GM21528 (cell line): ENCODE measurements around the gene CEP97.
"Not testable (repeated sequence)": the region's sequence is repeated elsewhere in the genome, so short reads cannot be mapped to it uniquely, and the experiment has no call there.

Source experiments
- ATAC-seq: cut with Tn5 transposase; IDR thresholded peaks from one replicate; pipeline ENCODE4 v1.9.1; 2021; ENCODE audit warnings: mild to moderate bottlenecking, moderate library complexity; ENCODE audit not compliant: unreplicated experiment, low FRiP score

CEP97 gene

DNA sequence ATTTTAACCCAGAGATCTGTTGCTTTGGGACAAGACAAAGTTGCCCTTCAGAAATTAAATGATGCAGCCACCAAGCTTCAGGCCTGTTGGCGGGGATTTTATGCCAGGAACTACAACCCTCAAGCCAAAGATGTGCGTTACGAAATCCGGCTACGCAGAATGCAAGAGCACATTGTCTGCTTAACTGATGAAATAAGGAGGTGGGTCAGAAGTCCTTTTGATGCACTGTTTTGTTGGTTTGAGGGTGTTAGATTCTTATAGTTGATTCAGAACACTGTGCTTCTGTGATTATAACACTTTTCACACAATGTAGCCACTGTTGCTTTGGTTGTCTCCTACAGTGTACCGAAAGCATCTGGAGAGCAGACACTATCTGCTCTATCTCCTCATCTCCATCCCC lies 33.8 kb downstream of the CEP97 start:
- ATAC-seq: no peak

DNA sequence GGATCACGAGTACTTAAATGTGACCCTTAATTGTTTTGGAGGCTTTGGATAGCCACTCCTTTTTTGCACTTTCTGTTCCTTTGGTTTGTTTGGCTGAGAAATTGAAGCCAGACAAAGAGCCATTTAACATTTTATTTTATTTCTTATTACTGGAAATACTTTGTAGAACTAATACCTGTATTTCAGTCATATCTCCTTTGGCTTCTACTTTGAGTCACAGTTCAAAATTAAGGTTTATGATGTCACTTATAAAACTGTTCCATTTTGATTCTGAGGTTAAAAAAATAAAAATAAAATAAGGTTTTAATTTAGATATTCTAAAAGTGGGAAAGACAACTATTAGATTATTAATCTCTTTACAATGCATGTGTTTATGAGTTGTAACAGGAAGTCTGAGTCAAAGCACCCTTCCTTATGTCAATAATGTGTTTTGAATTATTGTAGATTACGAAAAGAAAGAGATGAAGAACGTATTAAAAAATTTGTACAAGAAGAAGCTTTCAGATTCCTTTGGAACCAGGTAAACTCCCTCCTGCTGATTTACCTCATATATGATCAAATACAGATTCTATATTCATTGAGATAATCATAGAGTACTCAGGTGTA lies 37.7 kb downstream of the CEP97 start:
- ATAC-seq: no peak

GRCh38 chr3:101777745-101778281 lies 53.4 kb downstream of the CEP97 start:
- not testable (repeated sequence) for ATAC-seq

DNA sequence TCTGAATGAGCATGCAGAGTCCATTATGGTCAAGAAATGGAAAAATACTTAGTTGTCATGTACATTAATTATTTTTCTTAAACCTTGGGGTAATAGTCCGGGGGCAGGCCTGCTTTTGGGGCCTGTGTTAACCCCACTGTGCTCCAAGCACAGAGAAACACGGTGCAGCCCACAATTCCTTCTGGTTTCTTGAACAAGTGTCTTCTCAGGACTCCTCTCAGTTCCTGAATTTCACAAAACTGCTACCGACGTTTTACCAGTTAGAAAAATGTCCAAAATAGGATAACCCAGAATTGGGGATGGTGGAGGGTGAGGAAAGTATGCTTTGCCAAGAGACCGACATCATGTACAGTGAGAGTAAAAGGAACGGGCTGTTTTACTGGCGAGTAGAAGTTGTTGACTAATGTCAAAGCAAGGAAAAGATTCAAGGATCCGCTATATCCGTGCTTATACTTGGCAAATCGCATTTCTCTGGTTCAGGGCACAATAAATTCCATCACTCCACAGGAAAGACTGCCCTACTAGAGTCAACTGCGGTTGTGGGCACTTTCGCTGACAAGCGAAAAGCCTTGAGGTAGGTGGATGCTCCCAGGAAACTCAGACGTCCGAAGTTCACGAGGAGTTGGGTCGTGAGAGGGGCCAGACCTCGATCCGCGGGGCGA lies 54.1 kb downstream of the CEP97 start:
- no peak for ATAC-seq

GRCh38 chr3:101779047-101779821 lies 54.8 kb downstream of the CEP97 start, which contains the start of gene NXPE3:
NXPE3 (plus strand) TSS chr3:101779211; CDS start chr3:101785597, 6,386 bp downstream.
- ATAC-seq: peak; percentile 96

DNA sequence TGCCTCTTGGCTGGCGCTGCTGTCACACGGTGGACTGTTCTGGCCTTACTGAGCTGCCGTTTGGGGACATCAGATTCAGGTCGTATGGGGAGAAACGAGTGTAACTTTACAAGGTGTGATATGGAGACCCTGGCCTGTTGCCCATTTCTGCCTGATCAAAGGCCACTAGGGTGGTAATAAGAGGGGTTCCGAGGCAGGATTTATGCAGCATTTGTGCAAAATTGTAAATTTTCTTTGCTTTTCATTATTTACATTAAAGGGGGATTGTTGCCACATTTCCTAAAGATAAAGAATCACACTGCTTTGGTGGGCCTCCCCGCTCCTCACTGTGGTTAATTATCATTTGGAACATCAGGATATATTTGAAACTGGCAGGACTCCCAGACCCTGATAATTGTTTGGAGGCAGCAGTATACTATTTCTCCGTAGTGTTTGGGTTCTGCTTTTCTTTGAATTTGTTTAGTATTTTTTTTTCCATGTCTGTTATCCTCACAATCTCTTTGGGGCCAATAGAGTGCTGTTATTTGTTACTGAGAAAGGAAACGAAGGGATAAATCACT lies 55.5 kb downstream of the CEP97 start:
- no peak for ATAC-seq

GRCh38 chr3:101780661-101781060 lies 56.2 kb downstream of the CEP97 start:
- no peak for ATAC-seq

DNA sequence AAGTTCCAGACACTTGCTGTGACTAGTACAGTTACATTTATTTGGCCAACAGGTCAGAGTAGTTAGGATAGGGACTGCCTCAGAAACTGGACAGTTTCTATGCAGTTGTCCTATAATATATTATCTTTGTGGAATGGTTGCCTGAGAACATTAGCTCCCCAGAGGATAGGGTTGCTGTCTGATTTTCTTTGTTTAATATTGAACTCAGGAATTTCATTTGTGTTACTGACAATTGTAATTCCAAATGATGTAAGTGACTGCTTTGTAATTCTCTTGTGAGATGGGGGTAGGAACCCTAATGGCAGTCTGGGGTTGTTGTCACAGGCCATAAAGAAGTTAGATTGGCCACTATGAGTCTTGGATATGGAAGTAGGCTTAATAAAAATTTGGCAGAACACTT lies 56.8 kb downstream of the CEP97 start:
- no peak for ATAC-seq

GRCh38 chr3:101784855-101785613 lies 60.6 kb downstream of the CEP97 start:
- ATAC-seq: no peak

DNA sequence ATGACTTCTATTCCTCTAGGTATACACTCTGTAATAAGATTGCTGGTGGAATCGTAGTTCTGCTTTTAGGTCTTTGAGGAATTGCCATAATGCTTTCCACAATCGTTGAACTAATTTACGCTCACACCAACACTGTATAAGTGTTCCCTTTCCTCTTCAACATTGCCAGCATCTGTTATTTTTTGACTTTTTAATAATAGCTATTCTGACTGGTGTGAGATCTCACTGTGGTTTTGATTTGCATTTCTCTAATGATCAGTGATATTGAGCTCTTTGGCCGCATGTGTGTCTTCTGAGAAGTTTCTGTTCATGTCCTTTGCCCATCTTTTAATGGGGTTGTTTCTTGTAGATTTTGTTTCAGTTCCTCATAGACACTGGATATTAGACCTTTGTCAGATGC lies 67.4 kb downstream of the CEP97 start:
- peak; percentile 99 for ATAC-seq

GRCh38 chr3:101796077-101796680 lies 71.8 kb downstream of the CEP97 start:
- ATAC-seq: no peak

DNA sequence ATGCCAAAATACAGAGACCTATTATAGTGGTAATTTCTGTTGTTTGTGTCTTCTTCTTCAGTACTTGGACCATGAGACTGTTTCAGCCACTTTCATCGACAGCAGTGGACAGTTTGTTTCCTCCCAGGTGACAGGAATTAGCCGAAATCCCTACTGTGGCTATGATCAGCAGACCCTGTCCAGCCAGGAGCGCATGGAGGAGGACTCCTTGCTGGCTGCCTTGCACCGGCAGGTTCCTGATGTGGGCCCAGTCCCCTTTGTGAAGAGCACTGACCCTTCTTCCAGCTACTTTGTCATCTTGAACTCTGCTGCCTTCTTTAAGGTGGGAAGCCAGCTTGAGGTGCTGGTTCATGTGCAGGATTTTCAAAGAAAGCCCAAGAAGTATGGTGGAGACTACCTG lies 76.8 kb downstream of the CEP97 start:
- ATAC-seq: no peak

- ATAC-seq: no peak
These were observed 77.8 kb downstream of the CEP97 start for GRCh38 chr3:101802179-101802578.

- peak; percentile 89 for ATAC-seq
These were observed 78.9 kb downstream of the CEP97 start for GRCh38 chr3:101803173-101803782.

DNA sequence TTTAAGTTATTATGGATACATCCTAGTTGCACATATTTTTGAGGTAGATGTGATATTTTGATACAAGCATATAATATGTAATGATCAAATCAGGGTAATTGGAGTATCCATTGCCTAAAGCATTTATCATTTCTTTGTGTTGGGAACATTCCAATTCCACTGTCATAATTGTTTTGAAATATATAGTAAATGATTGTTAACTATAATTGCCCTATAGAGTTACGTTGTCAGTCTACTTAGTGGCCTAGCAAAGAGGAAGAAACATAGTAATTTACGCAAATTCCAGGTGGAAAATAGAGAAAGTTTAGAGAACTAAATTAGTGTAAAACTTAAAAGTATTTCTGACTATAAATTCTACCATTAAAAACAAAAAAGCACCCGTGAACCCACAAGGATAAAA lies 79.5 kb downstream of the CEP97 start:
- no peak for ATAC-seq

DNA sequence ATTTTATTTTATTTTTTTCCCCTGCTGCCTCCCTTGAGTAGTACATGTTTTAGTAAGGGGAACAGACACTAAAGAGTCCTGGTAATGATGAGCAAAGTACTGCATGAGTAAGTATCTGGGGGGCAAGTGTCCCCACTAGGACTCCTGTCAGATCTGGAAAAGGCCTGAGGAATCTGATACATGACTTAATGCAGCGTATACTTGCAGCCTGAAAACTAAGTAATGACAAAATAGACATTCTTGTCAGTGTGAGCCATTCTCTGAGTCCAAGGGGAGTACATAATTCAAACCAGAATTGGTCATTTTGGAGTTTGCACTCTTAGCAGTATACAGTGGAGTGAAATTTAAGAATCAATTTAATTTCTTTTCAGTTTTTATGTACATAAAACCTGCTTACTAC lies 82.1 kb downstream of the CEP97 start:
- no peak for ATAC-seq

DNA sequence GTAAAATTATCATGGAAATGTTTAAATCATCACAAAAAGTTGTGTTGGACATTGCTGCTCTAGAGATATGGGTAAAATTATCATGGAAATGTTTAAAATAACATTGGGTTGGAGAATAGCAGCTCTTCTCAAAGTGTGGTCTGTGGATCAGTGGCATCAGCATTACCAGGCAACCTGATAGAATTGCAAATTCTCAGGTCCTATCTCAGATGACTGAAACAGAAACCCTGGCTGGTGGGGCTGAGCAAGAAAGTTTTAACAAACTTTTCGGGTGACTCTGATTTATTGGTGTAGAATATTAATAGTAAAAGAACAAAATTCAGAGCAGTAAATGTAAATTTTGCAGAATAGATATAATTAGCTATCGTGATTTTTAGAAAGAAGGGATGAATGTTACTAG lies 83.5 kb downstream of the CEP97 start:
- peak; percentile 67 for ATAC-seq

DNA sequence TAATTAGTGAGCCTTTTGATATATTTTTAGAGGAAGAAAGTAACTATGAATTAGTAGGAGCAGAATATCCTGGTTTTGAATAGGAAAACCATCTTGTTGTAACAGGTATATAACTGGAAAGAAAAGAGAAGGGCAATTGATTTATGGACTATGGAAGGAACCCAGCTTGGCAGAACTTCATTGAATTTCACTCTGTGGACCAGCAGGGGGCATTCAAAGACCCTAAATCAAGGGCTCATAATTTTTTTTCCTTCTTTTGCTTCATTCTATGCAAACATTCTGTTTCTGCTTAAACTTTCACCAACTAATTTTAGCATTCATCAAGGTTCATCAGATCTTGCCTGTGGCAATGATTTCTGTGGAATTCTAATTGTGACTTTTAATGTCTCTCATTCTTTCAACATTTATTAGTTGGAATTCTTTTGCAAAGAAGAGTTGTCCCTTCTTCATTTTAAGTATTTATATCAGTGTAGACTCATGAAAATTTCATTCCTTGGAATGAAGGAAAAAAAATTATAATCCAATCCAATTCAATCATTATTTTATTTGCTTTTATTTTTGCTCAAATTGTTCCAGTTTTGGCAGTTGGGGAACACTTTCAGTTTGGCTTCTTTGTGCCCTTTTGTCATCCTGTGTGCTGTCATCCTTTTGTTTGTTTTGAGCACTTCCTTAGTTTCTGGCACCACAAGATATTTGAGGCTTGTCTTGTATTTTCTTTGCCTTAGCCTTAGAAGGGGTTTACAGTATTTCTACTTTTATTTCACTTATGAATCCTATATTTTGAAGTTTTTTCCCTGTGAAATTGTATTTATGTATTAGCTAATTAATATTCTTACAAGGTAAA lies 85.0 kb downstream of the CEP97 start:
- ATAC-seq: no peak

DNA sequence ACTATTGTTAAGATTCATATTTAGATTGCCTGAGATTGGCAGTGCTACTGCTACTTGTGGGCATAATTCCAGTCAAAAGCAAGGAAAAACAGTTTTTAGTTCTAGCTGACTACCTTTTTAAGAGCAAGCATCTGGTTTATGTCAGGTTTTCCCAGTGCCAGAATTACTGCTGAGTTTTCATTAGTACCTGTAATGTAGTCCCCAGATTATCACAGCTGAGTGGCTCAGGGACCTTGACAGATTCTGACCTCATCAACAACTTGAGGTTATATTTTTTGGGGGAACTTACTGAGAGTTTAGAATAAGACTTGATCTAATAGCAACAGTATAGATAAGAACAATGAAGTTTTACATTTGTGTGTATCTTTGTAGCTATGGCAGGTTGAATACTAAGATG lies 85.6 kb downstream of the CEP97 start:
- ATAC-seq: no peak
